Measurements from ENCODE around the gene PGAP6.
"Not testable (repeated sequence)": the region's sequence is repeated elsewhere in the genome, so short reads cannot be mapped to it uniquely, and the experiment has no call there.

Gene PGAP6

DNA sequence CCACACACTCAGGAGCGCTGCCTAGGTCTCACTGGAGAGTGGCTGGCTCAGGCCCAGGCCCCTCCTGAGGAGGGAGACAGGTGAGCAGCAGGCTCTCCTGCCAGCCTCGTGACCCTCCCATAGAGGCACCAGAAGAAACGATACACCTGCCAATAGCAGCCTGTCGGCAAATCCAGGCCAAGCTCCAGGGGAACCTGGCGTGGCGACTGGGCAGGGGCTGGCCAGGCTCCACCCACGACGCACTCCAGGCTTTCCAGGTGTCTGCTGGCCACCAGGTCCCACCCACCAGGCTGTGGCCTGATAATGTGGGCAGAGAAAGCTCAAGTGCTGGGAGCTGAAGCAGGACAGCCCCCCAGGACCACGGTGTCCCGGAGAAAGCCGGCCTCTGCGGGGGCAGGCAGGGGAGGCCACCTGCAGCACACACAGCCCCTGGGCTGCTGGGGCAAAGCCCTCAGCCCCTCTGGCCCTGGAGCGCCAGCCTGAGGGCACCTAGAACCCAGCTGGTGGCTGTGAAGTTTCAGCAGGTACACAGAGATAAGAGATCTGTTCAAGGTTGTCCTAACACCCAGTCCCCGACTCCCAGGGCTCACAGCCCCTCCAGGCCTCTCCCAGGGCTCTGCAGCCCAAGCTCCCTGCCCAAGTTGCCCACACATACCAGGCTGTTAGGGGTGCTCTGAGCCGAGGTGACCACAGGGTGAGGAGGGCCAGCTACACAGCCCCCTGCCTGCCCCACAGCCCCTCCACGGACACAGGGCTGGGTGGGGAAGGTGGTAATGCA is 2.4 kb downstream of the PGAP6 start:
- DNase-seq = peak; percentile 96

DNA sequence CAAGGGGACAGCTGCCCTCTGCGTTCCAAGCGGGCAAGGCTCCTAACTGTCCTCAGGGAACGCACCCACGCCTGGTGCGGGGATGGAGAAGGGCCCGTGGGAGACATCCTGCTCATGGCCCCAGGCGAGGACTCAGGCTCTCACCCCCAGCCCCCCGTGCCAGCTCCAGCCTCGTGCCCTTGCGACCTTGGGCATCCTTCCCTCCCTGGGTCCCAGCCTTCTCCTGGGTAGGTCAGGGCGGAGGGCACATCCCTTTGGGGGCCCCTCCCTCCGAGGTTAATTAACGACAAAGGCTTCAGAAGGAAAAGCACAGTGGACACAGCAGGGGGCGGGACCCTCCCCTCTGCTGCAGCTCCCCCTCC is 3.0 kb downstream of the PGAP6 start:
- no peak for DNase-seq

DNA sequence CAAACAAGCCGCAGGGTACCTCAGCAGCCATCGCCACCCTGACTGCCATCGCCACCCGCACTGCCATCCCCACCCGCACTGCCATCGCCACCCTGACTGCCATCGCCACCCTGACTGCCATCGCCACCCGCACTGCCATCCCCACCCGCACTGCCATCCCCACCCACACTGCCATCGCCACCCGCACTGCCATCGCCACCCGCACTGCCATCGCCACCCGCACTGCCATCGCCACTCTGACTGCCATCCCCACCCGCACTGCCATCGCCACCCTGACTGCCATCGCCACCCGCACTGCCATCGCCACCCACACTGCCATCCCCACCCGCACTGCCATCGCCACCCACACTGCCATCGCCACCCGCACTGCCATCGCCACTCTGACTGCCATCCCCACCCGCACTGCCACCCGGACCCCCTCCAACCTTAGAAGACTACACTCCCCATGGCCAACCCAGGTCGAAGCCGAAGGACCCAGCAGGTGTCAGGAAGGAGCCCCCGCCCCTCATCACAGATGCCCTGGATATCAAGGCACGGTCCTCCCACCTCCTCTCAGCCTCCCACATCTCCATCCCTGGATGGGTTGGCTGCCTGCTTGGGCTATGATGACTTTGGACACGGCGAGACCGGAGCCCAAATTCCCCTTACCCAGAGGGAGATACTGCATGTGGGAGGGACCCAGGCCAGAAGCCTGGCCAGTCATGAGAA is 3.5 kb downstream of the PGAP6 start:
- not testable (repeated sequence) for DNase-seq

DNA sequence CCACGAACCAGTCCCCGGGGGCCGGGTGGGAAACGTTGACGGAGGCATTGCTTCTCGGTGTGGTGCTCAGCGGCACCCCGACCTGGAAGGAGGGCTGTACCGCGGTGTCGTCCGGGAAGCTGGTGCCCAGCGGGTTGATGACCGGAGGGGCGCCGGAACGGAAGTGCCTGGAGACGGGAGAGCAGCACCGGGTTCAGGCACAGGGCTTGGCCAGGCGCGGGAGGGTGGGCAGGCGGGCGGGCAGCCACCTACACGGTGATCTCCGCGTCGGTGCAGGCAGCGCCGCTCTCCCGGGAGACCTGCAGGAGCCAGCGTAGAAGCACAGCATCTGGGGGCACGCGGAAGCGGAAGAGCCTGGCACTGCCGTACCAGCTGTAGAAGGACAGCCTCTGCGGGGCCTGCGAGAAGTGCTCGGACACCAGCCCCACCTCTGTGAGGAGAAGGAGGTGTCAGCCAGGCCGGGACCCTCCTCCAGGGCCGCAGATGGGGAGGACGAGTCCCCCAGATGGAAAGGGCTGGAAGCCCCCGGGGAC is 4.3 kb downstream of the PGAP6 start:
- no peak for DNase-seq

DNA sequence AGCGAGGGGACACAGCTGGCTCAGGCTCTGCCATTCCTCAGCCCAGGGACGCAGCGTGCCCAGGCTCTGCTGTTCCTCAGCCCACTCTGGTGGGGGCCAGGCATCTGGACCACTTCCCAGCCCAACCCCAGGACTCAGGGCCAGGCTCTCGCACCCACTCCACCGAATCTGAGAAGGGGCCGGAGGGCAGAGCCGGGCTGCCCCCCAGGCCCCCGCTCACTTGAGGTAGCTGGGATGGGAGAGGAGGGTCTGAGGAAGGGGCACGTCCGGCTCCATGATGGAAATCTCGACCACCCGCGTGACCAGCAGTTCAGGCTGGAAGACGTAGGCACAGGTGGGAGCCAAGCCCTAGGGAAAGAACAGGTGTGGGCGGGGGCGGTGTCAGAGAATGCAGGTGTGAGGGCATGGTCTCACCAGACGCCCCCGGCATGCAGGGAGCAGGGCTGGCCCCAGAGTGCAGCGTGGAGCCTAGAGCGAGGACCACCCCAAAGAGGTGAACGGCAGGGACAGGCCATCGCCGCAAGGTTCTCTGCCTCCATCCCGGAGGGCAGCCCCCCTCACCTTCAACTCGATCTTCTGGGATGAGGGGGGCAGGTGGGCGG is 4.9 kb downstream of the PGAP6 start:
- DNase-seq = no peak

DNA sequence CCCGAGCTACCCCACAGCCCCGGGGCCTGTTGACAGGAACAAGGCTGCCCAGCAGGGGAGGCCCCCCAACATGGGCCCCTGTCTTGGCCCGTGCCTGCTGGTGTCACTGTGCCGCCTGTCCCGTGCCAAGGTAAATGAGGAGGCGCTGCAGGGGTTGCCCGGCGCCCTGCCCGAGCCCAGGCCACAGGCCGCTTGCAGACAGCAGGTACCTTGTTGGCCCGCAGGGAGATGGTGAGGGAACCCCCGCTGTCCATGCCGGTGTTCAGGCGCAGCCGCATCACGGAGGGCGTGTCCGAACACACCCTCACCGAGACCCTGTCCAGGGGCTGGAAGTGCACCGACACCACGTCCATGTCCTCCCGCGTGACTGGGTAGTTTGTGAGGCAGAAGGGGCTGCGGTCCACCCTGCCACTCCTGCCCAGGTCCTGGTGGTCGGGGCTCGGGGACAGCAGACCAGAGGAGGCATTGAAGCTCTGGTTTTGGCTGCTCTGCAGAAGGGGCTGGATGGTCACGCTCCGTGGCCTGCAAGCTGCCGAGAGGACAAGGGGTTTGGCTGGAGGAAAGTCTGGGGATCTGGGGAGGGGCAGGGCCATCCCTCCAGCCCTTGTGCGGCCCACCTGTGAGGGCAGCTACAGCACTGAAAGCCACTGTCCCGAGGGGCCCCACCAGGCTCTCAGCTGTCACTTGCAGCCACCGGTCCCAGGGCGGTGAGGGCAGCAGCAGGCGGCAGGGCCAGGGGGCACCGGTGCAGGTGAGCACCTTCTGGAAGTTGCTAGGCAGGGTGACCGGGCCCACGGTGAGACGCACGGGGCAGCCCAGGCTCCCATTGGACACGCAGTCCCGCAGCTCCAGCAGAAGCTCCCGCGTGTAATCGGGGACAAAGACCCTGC is 5.6 kb downstream of the PGAP6 start:
- DNase-seq = no peak

DNA sequence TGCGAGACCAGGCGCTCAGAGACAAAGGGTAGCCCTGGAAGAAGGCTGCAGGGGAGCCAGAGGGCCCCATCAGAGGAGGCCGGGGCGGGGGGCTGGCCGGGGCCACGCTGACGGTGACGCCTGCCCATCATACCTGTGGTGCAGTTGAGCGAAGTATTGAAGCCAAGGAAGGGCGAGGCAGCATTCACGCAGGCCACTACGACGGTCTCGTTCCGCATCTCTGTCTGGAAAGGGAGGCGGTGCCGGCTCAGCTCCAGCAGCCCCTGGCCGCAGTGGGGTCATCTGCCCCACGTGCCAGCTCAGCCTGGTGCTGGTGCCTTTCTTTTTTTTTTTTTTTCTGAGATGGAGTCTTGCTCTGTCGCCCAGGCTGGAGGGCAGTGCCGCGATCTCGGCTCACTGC is 6.6 kb downstream of the PGAP6 start:
- no peak for DNase-seq

DNA sequence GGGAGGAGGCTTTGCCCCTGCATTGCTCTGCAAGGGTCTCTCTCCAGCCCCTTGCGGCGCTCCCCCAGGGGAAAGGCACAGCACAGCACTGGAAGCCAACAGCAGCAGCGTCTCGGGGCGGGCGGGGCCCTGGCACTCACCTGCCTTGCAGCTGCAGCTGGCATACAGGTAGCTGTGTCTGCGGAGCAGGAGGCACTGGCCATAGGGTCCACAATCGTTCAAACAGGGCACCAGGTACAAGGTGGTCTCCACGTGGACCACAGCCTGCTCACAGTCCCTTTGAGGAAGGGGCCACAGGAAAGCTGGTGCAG is 7.2 kb downstream of the PGAP6 start:
- DNase-seq = no peak

DNA sequence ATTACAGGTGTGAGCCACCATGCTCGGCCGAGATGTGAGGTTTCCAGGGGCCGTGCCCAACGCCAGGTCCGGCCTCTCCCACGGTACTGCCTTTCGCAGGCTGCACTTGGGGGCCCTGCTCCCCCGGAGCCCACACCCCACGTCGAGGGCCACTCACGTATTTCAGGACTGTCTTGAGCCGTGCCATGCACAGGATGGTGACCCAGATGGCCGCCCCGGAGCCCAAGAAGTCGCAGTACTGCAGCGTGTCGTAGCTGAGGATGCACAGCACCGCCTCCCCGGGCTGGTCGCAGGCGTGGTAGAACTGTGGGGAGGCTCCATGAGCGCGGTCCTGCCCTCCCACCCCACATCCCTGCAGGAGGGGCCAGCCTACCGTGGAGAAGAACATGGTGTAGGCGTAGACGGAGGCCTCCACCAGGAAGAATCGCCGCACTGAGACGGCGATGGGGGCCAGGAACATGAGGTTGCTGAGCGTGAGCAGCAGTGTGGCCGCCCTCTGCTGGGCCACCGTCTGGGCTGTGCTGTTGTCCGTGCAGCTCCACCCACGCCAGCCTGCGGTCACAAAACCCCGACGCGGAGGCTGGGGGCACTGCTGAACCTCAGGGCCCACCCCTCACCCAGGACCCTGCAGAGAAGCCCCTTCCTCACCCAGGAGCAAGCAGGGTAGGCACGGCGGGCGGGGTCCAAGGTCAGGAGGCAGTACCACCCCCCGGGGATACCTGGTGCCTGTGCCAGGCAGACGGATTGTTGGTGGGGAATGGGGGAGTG is 7.7 kb downstream of the PGAP6 start:
- DNase-seq = no peak

DNA sequence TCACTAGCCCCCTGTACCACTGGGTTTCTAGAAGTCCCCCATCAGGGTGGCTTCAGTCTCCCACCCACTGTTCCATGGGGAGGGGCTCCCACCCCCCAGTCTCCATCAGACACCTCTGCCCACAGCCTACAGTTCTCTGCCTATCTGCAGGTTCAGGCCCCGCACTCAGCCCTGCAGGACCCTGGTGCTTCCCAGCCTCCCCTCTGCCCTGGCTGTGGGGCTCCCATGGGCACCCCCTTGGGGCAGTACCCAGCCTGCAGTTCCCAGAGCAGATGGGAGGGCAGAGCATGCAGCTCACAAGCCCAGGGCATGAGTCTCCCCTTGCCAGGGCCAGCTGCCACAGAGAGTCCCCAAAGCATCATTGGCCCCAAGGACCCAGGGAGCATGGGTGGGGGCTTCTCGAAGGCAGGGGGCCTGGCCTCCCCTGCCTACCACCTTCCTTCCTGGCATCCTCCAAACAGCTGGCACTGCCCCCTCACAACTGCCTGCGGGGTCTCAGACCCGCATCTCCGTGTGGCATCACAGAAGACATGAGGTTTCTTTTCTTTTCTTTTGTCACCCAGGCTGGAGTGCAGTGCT is 8.7 kb downstream of the PGAP6 start:
- no peak for DNase-seq

DNA sequence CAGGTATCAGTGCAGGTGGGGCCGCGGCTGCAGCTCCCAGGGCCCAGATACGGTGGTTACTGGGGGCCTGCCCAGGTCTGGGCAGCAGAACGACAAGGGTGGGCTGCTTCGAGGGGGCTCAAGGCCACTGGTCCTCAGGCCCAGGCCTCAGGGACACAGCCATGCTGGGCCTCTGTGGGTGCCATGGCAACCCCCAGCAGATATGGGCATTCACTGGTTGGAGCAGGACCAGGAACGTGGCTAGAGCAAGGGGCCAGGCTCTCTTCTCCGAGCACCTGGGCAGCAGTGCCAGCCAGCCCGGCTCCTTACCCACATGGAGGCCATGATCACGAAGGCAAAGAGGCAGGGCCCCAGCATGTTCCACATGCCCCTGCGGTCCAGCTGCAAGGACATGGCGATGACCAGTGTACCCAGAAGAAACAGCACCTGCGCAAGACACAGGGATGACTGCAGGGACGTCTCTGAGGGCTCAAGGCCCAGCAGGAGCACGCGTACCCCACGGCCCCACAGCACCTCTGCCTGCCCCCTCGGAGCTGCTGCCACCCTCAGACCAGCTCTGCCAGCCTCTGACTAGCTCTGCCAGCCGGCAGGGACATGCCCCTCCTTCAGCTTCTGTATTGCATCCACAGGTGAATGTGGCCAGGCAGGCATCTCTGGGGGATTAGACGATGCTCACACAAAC is 9.3 kb downstream of the PGAP6 start:
- DNase-seq = no peak

DNA sequence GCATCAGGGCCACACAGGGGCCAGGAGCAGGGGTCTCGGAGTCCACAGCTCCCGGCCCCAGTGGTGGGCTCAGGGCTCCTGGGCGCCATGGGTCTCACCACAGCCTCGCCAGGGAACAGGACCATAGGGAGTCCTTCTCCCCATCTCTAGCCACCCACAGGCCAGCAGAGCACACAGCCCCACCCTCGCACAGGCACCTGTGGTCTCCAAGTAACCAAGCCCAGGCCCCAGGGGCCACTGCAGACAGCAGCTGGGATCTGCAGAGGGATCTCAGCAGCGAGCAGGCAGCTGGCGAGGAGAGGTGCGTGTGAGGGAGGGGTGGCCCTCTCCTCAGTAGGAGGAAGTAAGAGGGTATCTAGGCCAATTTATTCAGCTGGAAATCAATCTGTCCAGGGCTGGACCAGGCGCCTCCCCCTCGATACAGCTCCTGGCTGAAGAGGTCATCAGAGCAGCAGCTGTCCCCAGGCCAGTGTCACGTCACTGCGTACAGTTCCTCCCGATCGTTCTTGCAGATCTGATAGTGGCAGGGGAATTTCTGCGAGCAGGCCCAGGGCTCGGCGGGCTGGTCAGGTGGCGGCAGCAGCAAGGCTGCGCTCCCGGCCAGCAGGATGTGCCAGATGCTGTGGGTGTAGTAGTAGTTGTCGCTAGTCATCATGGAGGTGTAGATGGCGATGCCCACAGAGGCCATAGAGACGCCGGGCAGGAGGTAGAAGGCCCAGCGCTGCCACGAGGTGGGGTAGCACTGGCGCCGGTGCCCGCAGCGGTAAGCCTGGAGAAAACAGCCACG is 10.1 kb downstream of the PGAP6 start:
- no peak for DNase-seq

DNA sequence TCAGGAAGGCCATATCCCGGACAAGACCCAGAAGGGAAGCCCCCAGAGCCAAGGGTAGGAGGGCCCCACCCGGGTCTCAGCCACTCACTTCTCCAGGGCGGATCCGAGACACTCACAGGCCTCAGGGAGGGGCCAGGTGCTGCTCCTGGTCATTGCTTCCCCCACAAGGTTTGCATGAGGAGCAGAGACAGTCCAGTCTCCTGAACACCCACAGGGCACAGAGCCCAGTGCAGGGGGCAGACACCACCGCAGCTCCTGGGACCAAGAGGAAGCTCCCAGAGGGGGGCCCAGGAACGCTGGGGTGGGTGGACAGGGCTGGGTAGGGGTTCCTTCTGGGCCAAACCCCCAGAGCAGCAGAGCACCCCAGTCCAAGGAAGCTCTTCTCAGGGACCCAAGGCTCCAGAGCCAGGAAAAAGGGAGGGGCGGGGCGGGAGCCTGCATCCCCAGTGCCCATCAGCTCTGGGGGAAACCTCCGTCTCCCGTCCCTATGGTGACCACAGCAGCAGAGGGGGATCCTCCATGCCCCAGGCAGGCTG is 10.7 kb downstream of the PGAP6 start:
- no peak for DNase-seq

DNA sequence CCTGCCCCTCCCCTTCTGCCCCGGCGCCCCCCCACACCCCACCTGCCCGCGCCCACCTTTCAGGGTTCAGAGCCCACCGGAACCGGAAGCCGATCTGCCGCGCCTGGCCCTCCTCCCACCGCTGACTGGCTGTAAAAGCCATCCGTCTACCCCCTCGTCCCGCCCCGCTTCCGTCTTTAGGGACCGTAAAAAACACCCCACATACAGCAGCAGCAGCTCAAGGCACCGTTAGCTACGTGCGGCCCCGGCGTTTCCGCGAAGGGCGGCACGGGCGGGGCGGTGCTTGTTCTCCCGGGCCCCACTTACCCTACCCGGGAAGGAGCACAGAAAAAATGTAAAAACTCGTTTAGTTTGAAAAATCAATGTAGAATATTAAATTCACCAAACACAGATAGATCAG is 11.3 kb downstream of the PGAP6 start, which contains the start of gene MRPL28:
Gene MRPL28 (minus strand): TSS at position 96 of the 400 bp plus-strand sequence. CDS start 320 bp downstream, outside the sequence.
- peak; percentile 95 for DNase-seq

DNA sequence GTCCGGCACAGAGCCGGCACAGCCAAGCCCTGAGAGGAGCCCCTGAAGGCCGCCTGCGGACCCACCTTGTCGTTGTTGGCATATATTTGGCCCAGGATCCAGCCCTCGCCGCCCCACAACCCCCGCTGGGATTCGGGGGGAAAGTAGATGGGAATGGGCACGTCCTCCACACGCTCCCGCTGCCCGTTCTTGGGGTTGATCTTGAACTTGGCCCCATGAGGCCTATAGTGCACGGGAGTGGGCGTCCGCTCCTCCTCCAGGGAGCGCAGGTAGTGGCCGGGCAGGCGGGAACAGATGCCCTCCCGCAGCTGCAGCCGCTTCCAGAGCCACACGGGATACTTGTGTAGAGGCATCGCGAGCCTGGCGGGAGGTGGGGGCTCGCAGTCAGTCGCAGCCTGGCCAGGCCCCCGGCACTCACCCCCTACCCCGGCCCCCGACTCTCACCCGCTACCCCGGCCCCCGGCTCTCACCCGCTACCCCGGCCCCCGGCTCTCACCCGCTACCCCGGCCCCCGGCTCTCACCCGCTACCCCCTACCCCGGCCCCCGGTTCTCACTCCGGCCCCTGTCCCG is 11.8 kb downstream of the PGAP6 start:
- no peak for DNase-seq

DNA sequence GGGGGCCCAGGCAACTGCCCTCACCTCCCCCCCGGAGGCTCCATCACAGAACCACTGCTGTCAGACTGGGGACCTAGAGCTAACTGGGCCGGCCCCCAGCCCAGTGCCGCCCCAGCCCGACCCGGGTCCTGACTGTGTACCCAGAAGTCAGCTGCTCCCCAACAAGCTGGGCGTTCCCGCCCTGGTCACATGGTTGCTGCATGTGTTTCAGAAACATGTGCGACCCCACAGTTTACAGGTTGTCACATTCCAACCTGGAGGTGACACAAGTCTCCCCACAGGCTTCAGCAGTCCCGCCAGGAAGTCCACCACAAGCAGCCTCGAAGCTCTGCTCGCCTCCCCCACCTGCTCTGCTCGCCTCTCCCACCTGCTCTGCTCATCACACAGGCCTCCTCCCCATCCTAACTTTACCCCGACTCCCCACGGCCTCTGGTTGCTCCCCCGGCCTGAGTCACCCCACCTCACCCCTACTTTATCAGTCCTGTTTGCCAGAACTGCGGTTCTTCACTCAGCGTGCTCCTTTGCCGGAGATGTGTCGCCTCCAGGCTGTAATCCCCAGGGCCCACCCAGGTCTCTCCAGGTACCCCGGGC is 12.4 kb downstream of the PGAP6 start:
- DNase-seq = no peak

DNA sequence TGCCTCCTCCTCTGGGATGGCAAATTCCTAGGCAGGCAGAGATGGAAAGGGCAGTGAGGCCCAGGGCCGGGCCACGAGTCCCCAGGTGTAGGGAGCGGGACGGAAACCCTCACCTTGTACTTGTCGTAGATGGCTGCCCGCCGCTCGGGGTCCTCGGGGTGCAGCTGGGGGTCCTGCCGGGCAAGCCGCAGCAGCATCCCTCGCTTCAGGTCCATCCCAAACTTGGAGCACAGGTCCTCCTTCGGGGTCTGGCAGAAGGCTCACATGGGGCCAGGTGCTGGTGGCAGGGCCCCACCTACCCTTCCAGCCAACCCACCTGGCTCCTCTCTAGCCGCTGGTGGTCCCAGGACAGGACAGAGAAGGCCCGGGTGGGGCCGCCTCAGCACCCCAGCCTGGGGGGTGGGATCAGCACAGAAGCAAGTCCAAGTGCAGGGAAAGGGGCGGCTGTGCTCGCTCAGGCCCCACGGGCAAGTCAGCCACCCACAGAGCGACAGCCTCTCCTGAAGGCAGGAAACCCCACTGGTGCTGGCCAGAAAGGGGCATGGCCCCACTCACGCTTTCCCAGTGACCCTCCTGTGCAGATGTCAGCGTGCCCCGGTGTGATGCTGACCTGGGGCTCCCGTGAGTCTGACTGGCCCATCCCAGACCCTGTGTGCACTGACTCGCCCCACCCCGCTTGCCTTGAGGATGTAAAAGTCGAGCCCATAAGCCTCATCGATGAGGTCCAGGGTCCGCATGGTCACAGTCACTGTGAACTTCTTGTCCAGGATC is 13.2 kb downstream of the PGAP6 start:
- DNase-seq = no peak

DNA sequence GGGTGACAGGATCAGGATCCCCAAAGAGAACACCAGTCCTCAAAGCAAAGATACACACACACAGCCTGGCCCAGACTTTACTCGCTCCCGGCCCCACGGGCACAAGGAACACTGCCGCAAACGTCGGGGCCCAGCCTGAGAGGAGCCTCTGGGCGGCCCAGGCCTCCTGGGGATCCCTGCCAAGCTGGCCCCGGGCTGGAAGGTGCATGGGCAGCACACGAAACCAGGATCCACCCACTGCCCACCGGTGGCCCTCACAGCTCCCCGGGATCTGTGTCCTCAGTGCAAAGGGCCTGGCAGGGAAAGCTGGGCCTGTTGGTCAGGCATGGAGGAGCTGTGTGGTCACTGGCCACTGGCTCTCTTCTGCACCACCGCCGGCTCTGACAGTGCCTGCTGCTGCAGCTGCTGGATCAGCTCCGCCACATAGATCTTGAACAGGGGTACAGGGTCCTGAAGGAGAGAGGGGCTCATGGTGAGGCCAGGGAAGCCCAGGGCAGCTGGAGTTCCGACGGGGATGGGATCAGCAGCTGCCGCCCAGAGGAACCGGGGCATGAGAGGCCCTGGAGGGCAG is 14.4 kb downstream of the PGAP6 start:
- no peak for DNase-seq

All from NCI-H345 (cell line).